Astrocyte of the cerebellum (primary cell): ENCODE measurements around the gene STAT1.

Experiments
- DNase-seq: peaks from one replicate; pipeline ENCODE4 v3.0.0-alpha.2; 2011; ENCODE audit warnings: low read depth
- H3K4me3 ChIP-seq: 2 replicates; pipeline ENCODE4 v1.5.1; 2011; ENCODE audit warnings: mild to moderate bottlenecking, low read depth, low read length, moderate library complexity
- CTCF ChIP-seq: IDR thresholded peaks from 2 replicates; pipeline ENCODE4 v1.5.1; 2012; ENCODE audit warnings: low read length, low read depth, moderate library complexity, mild to moderate bottlenecking; ENCODE audit errors: missing control alignments
- in situ Hi-C: cut with HindIII; loops from 2 replicates; pipeline ENCODE4 v1.10.0; 2017; ENCODE audit warnings: low sequenced_read_pairs

Gene STAT1

DNA sequence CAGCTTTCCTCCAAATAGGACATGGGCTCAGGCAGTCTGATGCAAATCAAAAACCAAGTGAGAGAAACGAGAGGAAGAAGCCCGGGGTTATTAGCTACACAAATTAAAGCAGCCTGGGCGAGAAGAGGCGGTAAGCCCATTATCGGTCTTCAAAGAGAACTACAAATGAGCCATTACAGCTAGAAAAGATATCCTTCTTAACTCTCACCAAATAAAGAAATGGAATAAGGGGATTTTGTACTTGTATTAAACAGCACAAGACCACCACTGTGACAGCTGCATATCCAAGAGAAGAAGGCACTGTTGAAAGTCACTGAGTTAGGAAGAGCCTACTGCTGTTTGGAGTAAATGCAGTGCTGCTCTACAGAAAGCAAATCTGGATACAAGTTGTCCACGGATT is 32.6 kb downstream of the STAT1 start:
- no peak for DNase-seq
- no peak for TF ChIP-seq CTCF
- in situ Hi-C loops: no loop called here
- no peak overlapping the region for H3K4me3 ChIP-seq

DNA sequence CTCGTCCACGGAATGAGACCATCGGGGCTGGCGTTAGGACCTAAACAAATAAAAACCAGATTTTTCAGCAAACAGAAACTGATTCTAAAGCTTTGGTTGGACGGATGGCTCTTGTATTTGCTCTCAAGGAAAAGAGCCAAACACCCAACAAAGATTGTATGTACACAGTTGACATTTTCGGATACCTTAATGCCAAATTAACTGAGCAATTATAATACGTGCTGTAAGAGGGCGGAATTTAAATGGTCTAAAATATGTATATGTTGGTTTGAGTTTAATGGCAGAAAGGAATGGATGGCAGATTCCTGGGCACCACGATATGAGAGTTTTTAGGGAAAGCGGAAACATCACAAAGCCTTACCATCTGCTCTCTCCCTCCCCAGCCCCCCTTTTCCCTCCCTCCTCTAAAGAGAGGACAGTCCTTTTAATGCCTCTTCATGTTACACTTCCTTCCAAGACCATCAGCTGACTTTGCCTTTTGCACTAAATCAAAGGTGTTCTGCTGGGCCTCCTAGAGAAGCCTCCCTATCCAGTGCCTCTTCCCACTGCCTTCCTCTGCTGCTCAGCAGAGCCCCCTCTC is 33.3 kb downstream of the STAT1 start:
- no peak for DNase-seq
- in situ Hi-C loops: no loop called here
- H3K4me3 ChIP-seq: no peak overlapping the region
- TF ChIP-seq CTCF: no peak

DNA sequence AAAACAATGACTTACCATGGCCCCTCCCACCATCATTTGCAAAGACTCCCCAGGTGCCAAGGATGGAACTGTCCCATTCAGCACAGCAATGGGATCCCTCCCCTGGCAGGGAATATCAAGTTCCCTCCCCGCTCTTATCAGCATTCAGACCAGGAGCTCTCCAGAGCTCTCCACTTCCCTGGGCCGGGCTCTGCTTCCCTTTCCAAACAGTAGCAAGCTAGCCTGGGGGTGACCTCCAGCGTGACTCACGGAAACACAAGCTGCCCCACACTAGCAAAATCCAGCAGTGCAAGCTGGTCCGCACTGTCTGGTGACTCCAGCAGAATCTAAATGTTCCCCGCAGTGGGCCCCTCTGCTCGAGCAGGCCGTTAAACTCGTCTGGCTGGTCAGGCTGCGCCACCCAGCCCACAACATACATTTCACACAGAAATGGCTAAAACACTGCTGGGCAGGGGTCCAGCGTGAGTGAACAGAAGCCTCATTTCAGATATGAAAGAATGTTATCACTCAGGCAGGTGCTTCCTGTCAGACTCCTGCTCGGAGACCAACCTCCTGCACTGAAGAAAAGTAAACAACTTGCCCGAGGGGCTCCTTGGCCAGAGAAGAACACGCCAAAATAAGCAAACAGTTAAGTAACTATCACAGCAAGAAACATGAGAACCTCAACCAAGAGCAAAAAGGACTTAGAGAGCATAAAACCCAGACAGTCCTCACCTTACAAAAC is 33.9 kb downstream of the STAT1 start:
- H3K4me3 ChIP-seq: no peak overlapping the region
- in situ Hi-C loops: no loop called here
- DNase-seq: peak; percentile 69
- no peak for TF ChIP-seq CTCF

- no peak for TF ChIP-seq CTCF
- in situ Hi-C loops: no loop called here
- peak; percentile 51 for DNase-seq
- no peak overlapping the region for H3K4me3 ChIP-seq
Observed at GRCh38 chr2:190978389-190979053, 35.5 kb downstream of the STAT1 start.

DNA sequence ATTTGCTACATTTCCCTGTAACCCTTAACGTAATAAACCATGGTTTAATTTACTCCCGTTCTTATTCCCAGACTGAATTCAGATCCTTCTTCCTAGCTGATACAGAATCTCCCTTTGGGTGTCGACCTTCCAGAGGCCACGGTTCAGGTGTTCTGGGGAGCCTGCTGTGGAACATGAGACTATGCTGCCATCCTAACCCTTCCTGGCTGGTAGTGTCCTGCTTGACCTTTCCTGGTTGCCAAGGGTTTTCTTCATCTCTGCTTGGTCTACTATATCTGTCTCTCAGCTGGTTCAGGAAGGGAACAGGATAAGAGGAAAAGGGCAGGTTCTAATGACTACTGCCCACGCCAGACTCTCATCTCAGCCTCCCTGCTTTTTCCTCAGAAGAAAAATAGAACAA is 36.5 kb downstream of the STAT1 start:
- TF ChIP-seq CTCF: no peak
- H3K4me3 ChIP-seq: no peak overlapping the region
- no peak for DNase-seq
- in situ Hi-C loops: no loop called here

- H3K4me3 ChIP-seq: no peak overlapping the region
- DNase-seq: no peak
- in situ Hi-C loops: no loop called here
- TF ChIP-seq CTCF: no peak
Observed at GRCh38 chr2:190976521-190976920, 37.5 kb downstream of the STAT1 start.
